LHCN-M2 (cell line): ENCODE results near the gene UMODL1. TPM values are rescaled to one million over a fixed set of nuclear protein-coding genes. Genes with fewer than 3 reads are reported as not detected.

Source experiments
- DNase-seq: peaks from one replicate; pipeline ENCODE4 v3.0.0-alpha.2; 2012; ENCODE audit warnings: low read depth
- total RNA-seq: library from RNA; depleted of rRNA; stranded (reverse); fragments of >200 nt; gene quantifications from 2 replicates; pipeline ENCODE4 v1.2.3, GENCODE V29; 2014; rRNA removed

The UMODL1 gene
- total RNA-seq, 1 experiment from 2014 or later, result not detected

DNA sequence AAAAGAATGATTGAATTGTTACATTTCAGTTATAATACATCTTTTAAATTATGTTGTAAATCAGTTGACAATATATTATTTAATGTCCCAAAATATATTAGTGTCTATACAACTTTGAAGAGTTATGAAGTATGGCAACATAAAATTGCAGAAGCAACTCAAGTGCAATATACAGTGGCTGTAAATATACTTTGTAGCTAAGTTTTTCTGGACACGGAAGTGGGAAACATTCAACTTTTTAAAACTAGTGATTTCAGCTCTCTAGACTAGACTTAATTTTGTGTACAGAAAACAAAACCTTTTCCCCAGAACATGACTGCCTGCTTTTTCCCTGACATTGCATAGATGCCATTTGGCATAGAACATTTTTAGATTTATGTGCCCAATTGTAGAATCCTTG is 118.3 kb downstream of the UMODL1 start:
- no peak for DNase-seq

DNA sequence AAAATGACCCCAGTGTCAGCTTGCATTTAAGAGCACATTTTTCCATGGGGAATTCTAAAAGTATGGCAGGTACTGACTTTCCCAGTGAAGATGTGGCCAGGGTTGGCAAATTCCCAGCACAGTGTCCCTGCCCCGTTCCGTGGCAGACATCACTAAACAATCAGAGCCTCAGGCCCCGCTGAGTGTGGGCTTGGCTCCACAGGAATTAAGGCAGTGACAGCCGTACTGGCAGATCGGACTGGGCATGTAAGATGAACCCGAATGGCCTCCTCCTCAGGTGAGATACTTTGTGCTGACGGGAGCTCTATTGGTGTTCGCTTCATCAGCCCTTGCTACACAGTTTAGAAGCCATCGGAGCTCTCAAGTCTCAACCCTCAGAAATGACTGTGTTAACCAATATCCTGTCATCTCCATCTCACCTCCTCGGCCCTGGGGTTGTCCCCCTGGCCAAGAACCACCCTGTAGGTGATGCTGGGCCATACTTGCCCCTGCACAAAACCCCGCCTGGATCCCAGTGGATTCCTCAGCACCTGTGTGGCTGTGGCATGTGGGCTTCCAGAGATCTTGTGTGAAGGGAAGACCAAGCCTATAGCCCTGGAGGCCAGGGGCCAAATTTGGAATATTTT is 118.9 kb downstream of the UMODL1 start:
- no peak for DNase-seq

DNA sequence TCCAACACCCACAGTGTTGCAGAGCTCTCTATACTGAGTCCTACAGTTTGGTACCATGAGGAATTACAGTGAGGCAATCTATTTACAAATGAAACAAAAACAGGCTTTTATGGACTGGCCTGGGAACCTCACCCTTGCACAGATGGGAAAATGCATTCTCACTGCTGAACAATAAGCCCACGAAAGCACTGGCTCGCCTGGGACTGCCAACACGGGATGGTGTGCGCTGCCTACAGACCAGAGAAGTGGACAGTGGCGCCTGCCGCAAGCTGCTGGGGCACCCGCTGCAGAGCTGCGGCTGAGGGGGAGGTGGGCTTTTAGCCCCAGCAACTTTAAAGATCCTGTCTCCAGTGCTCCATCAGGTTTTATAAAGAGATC is 119.4 kb downstream of the UMODL1 start:
- no peak for DNase-seq

DNA sequence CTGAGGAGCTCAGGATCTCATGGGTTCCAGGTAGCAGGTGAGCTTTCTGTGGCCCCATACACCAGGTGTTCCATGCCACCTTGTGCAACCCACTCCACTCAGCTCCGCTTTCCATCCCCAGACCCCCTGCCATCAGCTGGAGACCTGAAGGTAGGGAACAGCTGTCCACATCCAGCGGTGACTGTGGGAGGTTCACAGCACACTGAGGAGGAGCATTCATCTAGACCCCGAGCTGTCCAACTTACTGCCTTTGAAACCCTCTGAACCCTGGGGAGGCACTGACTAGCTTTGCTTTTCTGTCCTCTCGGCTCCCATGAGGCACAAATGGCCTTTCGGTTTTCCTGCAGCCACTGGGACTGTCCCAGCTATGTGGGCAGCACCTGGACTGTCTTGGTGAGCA is 119.9 kb downstream of the UMODL1 start:
- DNase-seq, result no peak

DNA sequence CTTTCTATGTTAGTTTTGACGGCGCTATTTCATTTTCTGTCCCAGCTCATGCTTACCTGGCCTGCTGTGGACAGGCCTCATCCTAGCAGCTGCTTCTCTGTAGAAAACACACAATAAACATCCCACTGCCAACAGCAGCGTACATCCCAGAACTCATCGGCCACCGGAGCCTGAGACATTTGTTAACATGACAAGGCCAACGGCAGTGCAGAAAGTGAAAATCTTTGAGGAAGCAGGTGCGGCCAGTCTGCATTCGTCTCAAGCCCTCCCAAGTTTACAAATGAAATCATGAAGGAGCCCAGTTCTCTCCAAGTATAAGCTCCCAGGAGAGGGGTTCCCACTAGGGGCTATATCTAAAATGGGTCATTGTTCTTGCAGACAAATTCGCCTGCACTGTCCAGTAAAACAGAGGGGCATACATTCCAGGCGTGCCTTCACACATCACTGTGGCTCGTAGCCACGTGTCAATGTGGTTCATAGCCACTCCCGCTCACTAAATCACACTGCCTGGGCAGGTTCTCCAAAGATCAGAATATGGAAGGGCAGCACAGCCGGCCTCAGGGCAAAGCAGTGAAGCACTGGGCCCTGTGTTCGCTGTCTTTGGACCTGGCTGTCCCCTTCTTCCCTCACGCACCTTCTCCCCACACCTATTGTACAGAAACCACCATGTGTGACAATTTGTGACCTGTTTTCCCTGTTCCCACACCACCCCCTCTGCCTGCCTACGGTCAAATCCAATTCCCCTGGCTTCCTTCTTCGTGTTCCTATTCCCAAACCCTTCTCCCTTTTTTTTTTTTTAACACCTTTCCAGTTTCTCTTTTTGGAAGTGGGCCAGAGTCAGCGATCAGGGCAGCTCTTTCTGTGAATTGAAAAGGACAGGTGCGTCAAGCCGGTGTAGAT is 120.8 kb downstream of the UMODL1 start:
- DNase-seq, result no peak

Other genes starting within 250 kb of the UMODL1 start
- gene PRDM15, start 192.0 kb upstream of the UMODL1 start, total RNA-seq, result 3.3 and 6.1 TPM in 2 replicates
- gene C2CD2, start 117.3 kb upstream of the UMODL1 start, total RNA-seq, result 13.5 and 22.2 TPM in 2 replicates
- gene ZBTB21, start 61.0 kb upstream of the UMODL1 start, total RNA-seq, result 7.4 and 8.3 TPM in 2 replicates
- gene ABCG1, start 147.8 kb downstream of the UMODL1 start, total RNA-seq, result not detected in 2 replicates
- not detected in 2 replicates for gene TFF3, start 244.1 kb downstream of the UMODL1 start, total RNA-seq